ENCODE measurements around the gene SUCLG1. TPM values are rescaled to one million over a fixed set of nuclear protein-coding genes. Genes with fewer than 3 reads are reported as not detected.

Gene SUCLG1
- total RNA-seq, 1 donor from 2014 or later = 27.9 TPM

GRCh38 chr2:84494070-84494469 lies 35.0 kb upstream of the SUCLG1 start:
- TF ChIP-seq CTCF (IDR thresholded peaks at IDR 0.05; ENCODE audit: insufficient read depth, low read length, severe bottlenecking) = no peak
- H3K27me3 ChIP-seq (ENCODE audit: control insufficient read depth, insufficient read depth, low read length) = no peaks in the 10 kb centered on the region
- peak; percentile 76 for DNase-seq (ENCODE audit: low read depth)
- no peak overlapping the region for H3K4me3 ChIP-seq (ENCODE audit: low read depth, low read length)
- FAIRE-seq = no peak
- no peaks in the 10 kb centered on the region for H3K36me3 ChIP-seq (ENCODE audit: control insufficient read depth, insufficient read depth, low read length)

GRCh38 chr2:84493514-84493913 lies 34.4 kb upstream of the SUCLG1 start:
- FAIRE-seq = no peak
- H3K27me3 ChIP-seq (ENCODE audit: control insufficient read depth, insufficient read depth, low read length) = no peaks in the 10 kb centered on the region
- no peak for TF ChIP-seq CTCF (IDR thresholded peaks at IDR 0.05; ENCODE audit: insufficient read depth, low read length, severe bottlenecking)
- H3K36me3 ChIP-seq (ENCODE audit: control insufficient read depth, insufficient read depth, low read length) = no peaks in the 10 kb centered on the region
- H3K4me3 ChIP-seq (ENCODE audit: low read depth, low read length) = no peak overlapping the region
- DNase-seq (ENCODE audit: low read depth) = peak; percentile 33

- Histone ChIP-seq H3K4me3 (ENCODE audit: low read depth, low read length) (no peak overlapping the region), H3K27me3 (ENCODE audit: control insufficient read depth, insufficient read depth, low read length) (no peaks in the 10 kb centered on the region), H3K36me3 (ENCODE audit: control insufficient read depth, insufficient read depth, low read length) (no peaks in the 10 kb centered on the region)
- DNase-seq (ENCODE audit: low read depth) = no peak
- no peak for FAIRE-seq
- no peak for TF ChIP-seq CTCF (IDR thresholded peaks at IDR 0.05; ENCODE audit: insufficient read depth, low read length, severe bottlenecking)
These were observed 33.5 kb upstream of the SUCLG1 start for GRCh38 chr2:84492571-84492970.

GRCh38 chr2:84491741-84492140 lies 32.7 kb upstream of the SUCLG1 start:
- DNase-seq (ENCODE audit: low read depth) (no peak), FAIRE-seq (no peak)
- TF ChIP-seq CTCF (IDR thresholded peaks at IDR 0.05; ENCODE audit: insufficient read depth, low read length, severe bottlenecking) = no peak
- Histone ChIP-seq H3K36me3 (ENCODE audit: control insufficient read depth, insufficient read depth, low read length) (no peaks in the 10 kb centered on the region), H3K4me3 (ENCODE audit: low read depth, low read length) (no peak overlapping the region), H3K27me3 (ENCODE audit: control insufficient read depth, insufficient read depth, low read length) (no peaks in the 10 kb centered on the region)

- FAIRE-seq (no peak), DNase-seq (ENCODE audit: low read depth) (no peak)
- no peak for TF ChIP-seq CTCF (IDR thresholded peaks at IDR 0.05; ENCODE audit: insufficient read depth, low read length, severe bottlenecking)
- Histone ChIP-seq H3K4me3 (ENCODE audit: low read depth, low read length) (no peak overlapping the region), H3K27me3 (ENCODE audit: control insufficient read depth, insufficient read depth, low read length) (no peaks in the 10 kb centered on the region), H3K36me3 (ENCODE audit: control insufficient read depth, insufficient read depth, low read length) (no peaks in the 10 kb centered on the region)
These were observed 32.2 kb upstream of the SUCLG1 start for GRCh38 chr2:84491256-84491655.

- H3K4me3 ChIP-seq (ENCODE audit: low read depth, low read length) = no peak overlapping the region
- no peak for TF ChIP-seq CTCF (IDR thresholded peaks at IDR 0.05; ENCODE audit: insufficient read depth, low read length, severe bottlenecking)
- no peak for FAIRE-seq
- no peak for DNase-seq (ENCODE audit: low read depth)
- no peaks in the 10 kb centered on the region for H3K36me3 ChIP-seq (ENCODE audit: control insufficient read depth, insufficient read depth, low read length)
- no peaks in the 10 kb centered on the region for H3K27me3 ChIP-seq (ENCODE audit: control insufficient read depth, insufficient read depth, low read length)
These were observed 28.4 kb upstream of the SUCLG1 start for GRCh38 chr2:84487298-84487996.

Measured in bronchial epithelial cell (primary cell).